Measurements from ENCODE around the gene WDR37.

DNA sequence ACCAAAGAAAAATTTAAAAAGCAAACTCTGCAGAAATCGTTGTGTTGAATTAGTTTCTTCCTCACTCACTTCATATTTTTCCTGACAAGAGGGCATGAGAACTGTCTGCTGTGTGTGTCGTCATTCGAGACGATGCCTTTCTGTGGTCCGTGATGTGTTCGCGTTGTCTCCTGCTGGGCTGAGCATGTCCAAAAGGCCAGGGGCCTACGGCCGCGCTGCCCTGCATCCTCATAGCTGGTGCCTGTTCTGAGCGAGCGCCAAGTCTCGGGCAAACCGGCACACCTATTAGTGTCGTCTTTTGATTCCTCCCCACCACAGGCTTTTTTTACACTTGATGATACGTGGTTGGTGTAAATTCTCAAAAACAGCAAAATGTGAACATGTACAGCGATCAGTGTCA, 27.4 kb downstream of the WDR37 start:
- TF ChIP-seq CTCF (IDR thresholded peaks at IDR 0.05), result no peak
- no peak for TF ChIP-seq POLR2A (IDR thresholded peaks at IDR 0.05)

Data from lower leg skin (tissue), 3 donors.